ENCODE data around the gene TAS1R3. TPM values are rescaled to one million over a fixed set of nuclear protein-coding genes. Genes with fewer than 3 reads are reported as not detected.

The TAS1R3 gene
- total RNA-seq, 1 experiment from 2014 or later, result 0.07 TPM

DNA sequence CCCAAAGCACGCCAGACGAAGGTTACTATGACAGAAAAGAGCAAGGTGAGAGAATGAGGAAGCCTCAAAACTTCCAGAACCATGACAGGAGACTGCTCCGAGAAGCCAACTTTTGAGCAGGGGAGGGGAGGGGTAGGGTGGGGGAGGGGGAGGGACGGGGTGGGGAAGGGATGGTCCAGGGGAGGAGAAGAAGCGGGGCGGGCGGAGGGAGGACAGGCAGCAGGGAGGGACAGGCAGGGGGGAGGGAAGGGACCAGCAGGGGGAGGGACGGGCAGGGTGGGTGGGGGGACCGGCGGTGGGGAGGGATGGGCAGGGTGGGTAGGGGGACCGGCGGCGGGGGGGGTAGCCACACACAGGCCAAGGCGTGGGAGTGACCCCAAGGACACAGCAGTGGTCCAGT, 8.7 kb upstream of the TAS1R3 start:
- H3K36me3 ChIP-seq (ENCODE audit: control insufficient read depth in 1 of 2, insufficient read depth in 2 of 2, low read length in 2 of 2), result peaks cover 4 to 13% of the 10 kb centered on the region in 2 experiments; a peak in 2 of 4 replicates
- H3K27ac ChIP-seq (ENCODE audit: low read depth, low read length), result no peak overlapping the region
- H3K4me3 ChIP-seq (replicated peaks in 1 of 2; ENCODE audit: low read depth in 1 of 2, low read length in 2 of 2), result no peak overlapping the region
- no TSS peak for BruUV-seq (replicated peaks)
- H3K9ac ChIP-seq (ENCODE audit: low read length), result no peak overlapping the region
- no peaks in the 10 kb centered on the region for H3K9me3 ChIP-seq (ENCODE audit: control insufficient read depth in 1 of 2, insufficient read depth in 1 of 2, low read depth in 1 of 2, low read length in 2 of 2)
- H2AFZ ChIP-seq (ENCODE audit: low read depth, low read length, poor library complexity, severe bottlenecking), result no peak overlapping the region
- H3K79me2 ChIP-seq (ENCODE audit: insufficient read depth, low read length), result peaks cover 84% of the 10 kb centered on the region
- ChIA-PET CTCF (no interaction called here), RAD21 (ENCODE audit: low non-redundant PET in 1 of 2, low total read pairs in 2 of 2, uncharacterized antibody in 2 of 2, unreplicated experiment in 2 of 2) (no interaction called here), POLR2A (no interaction called here)
- H3K27me3 ChIP-seq (ENCODE audit: insufficient read depth, low read length), result no peaks in the 10 kb centered on the region
- intact Hi-C loops (cut with micrococcal nuclease), result no loop called here
- TF ChIP-seq CTCF (IDR thresholded peaks at IDR 0.05 in 2 of 3, conservative IDR thresholded peaks at IDR 0.05 in 1 of 3; ENCODE audit: borderline replicate concordance in 1 of 3, insufficient read depth in 1 of 3, low read depth in 2 of 3, low read length in 2 of 3) (no peak), EGR1 (IDR thresholded peaks at IDR 0.05; ENCODE audit: low read depth) (no peak), EZH2 (IDR thresholded peaks at IDR 0.05) (no peak), CEBPB (IDR thresholded peaks at IDR 0.05; ENCODE audit: low read depth) (no peak), ZBTB33 (IDR thresholded peaks at IDR 0.05; ENCODE audit: extremely low read depth, insufficient replicate concordance, low read length) (no peak), JUND (IDR thresholded peaks at IDR 0.05) (no peak), ZNF274 (IDR thresholded peaks at IDR 0.05; ENCODE audit: low read depth, low read length) (no peak), ZFX (IDR thresholded peaks at IDR 0.05) (no peak), FOSL1 (IDR thresholded peaks at IDR 0.05; ENCODE audit: low read depth) (no peak), ELF1 (IDR thresholded peaks at IDR 0.05; ENCODE audit: borderline replicate concordance, low read depth) (no peak), EZH2phosphoT487 (IDR thresholded peaks at IDR 0.05; ENCODE audit: borderline replicate concordance) (no peak), POLR2AphosphoS5 (IDR thresholded peaks at IDR 0.05; ENCODE audit: low read depth, low read length) (no peak), RAD21 (IDR thresholded peaks at IDR 0.05; ENCODE audit: low read depth) (no peak)
- TF ChIP-seq, protein P1, sequence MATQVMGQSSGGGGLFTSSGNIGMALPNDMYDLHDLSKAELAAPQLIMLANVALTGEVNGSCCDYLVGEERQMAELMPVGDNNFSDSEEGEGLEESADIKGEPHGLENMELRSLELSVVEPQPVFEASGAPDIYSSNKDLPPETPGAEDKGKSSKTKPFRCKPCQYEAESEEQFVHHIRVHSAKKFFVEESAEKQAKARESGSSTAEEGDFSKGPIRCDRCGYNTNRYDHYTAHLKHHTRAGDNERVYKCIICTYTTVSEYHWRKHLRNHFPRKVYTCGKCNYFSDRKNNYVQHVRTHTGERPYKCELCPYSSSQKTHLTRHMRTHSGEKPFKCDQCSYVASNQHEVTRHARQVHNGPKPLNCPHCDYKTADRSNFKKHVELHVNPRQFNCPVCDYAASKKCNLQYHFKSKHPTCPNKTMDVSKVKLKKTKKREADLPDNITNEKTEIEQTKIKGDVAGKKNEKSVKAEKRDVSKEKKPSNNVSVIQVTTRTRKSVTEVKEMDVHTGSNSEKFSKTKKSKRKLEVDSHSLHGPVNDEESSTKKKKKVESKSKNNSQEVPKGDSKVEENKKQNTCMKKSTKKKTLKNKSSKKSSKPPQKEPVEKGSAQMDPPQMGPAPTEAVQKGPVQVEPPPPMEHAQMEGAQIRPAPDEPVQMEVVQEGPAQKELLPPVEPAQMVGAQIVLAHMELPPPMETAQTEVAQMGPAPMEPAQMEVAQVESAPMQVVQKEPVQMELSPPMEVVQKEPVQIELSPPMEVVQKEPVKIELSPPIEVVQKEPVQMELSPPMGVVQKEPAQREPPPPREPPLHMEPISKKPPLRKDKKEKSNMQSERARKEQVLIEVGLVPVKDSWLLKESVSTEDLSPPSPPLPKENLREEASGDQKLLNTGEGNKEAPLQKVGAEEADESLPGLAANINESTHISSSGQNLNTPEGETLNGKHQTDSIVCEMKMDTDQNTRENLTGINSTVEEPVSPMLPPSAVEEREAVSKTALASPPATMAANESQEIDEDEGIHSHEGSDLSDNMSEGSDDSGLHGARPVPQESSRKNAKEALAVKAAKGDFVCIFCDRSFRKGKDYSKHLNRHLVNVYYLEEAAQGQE (IDR thresholded peaks at IDR 0.05; ENCODE audit: low read depth), result no peak
- no peaks in the 10 kb centered on the region for H3K9me2 ChIP-seq (ENCODE audit: insufficient read depth)
- DNase-seq (ENCODE audit: low read depth, low spot score) (no peak), ATAC-seq (no peak)
- H3K4me1 ChIP-seq (ENCODE audit: control insufficient read depth in 1 of 2, insufficient read depth in 2 of 2, low read length in 2 of 2), result peaks cover 30 to 47% of the 10 kb centered on the region in 2 experiments
- no peak overlapping the region for H3K4me2 ChIP-seq (ENCODE audit: low read length)
- peaks cover 10% of the 10 kb centered on the region; the same call in 1 of the 2 replicates for H4K20me1 ChIP-seq (ENCODE audit: insufficient read depth)

Measured in HCT116 (cell line).